Activated CD8-positive, alpha-beta memory T cell treated with anti-CD3 and anti-CD28 coated beads, Interleukin-2, amount 50 U/mL, for 24 hours (primary cell): ENCODE measurements around the gene COPS3.
A peak's percentile ranks its signal among the peaks of the same experiment; 100 is the strongest.

Source experiments
- DNase-seq: peaks from one replicate; pipeline ENCODE4 v3.0.0-alpha.2; 2020; ENCODE audit errors: extremely low read depth

The COPS3 gene

DNA sequence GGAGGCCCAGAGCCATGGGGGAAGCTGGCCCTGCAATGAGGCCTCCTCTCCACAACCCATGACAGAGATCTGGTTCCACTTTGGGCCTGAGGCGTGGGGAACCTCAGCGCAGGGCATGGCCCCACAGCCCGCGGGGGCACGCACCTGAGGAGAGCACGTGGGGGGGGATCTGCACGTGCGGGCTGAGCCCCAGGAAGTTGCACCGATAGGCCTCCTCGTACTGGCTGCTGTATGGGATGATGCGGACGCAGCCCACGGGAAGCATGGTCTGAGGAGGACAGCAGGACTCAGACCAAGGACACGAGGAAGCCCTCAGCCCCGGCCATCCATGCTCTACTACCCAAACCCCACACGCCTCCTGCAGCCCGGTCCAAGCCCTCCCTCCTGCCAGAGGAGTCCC is 64.8 kb downstream of the COPS3 start:
- DNase-seq: no peak

DNA sequence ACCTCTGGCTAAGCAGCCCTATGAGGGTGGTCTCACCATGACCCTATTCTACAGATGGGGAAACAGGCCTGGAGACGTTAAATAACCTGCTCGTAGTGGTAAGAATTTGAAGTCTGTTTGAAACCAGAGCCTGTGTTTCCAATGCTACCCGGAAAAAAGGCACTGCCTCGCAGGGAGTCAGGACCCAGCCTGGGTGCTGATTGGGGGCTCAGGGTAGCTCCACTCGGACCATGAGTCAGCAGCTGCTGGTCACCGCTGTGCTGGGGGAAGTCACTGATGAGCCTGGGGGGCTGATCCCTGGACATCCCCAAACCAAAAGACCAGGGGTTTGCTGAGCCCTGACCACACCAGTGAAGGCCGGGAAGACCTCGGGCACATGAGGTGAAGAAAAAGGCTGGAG is 65.5 kb downstream of the COPS3 start:
- no peak for DNase-seq

DNA sequence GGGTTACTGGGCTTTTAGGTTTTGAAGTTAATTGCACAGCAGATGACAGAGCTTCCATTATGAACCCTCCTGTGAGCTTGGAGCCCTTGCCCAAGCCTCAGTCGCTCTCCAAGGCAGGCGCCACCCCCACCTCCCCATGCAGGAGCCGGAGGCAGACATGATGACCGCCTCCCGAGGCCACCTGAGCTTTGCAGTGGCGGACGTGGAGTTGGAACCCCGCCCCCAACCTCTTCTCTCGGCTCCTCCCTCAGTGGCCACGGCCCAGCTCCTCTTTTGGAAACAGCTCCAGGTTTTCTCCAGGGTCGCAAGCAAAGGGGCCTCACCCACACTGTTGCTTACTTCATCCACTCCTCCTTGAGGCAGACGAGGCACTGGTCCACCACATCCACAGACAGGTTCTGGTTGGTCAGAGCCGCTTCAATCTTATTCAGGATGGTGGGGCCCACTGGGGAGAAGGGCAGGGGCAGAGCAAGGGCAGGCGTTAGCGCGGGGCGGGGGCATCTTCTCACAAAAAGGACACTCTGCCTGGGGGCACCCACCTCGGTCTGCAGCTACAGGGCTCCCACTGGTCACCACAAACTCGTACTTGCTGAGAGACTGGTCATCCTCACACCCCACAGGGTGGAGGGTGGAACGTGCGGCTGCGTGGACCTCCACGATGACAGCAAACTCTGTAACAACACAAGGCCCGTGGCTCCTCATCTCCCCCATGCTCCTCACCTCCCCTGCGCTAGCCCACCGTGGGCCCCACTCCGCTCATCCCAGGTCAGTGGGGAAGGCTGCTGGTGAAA is 66.2 kb downstream of the COPS3 start:
- DNase-seq: no peak

DNA sequence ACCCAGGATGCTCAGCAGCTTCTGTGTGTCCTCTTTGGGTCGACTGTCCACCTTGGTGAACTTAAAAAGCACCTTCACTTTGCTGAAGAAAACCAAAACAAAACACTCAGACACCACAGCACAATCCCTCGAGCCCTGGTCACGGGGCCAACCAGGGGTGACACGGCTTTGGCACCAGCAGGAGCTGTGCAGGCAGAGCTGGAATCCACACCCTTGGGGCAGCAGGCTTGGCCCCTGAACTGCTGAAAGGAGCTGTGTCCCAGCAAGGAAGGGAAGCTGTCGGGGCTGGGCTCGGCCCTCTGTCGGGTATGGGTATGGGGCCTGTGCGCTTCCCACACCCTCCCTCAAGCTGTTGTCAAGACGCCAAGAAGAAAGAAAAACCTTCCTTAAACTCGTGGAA is 67.3 kb downstream of the COPS3 start:
- DNase-seq: no peak

DNA sequence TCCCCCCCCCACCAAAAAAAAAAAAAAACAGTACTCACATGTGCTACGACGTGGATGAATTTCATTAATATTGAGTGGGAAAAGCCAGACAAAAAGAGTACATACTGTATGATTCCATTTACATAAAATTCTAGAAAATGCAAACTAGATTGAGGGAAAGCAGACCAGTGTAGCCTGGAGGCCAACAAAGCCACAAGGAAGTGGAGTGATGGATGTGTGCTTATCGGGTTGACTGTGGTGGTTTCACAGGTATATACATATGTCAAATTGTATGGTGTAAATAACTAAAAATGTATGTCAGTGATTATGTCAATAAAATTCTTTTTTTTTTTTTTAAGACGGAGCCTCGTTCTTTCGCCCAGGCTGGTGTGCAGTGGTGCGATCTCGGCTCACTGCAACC is 73.0 kb downstream of the COPS3 start:
- no peak for DNase-seq

DNA sequence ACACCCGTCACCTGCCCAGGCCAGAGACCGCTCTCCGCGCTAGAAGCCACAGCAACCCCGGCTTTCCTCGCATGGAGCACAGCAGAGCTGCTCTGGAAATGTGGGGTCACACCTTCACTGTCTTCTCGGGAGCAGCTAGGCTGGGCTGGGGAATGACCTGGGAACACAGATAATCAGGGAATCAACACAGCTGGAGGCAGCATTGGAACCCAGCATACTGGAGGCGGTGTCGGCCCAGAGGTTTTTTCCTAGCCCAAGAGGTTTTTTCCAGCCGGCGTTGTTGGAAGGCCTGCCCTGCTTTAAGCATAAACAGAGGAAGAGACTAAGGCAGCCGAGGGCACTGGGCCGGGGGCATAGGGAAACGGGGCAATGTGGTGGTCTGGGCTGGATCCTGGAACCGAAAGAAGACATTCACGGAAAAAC is 74.1 kb downstream of the COPS3 start:
- DNase-seq: no peak

DNA sequence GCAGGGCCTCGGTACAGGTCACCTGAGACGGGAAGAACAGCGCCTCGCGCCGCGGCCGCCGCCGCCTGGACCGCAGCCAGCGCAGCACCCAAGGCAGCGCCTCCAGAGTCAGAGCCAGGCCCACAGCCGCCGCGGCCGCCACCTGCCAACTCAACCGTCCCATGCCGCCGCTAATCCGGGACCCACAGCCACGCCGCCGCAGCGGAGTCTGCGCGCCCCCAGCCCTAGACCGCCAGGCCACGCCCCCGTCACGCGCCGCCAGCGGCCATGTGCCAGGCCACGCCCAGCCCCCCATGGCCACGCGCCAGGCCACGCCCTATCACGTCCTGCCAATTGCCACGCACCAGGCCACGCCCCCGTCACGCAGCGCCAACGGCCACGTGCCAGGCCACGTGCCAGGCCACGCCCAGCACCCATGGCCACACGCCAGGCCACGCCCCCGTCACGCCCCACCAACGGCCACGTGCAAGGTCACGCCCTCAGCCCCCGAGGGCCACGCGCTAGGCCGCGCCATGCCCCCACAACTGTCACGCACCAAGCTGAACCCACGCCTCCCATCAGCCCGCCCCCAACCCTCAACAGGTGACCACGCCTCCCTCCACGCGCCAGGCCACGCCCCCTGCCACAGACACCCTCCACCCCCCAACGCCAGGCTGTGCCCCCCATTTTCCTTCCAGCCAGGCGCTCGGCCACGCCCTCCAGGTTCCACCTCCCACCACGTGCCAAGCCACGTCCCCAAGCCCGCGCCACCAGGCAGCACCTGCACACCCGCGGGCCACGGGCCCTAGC is 74.7 kb downstream of the COPS3 start, which contains the start of gene PLD6:
TSS of gene PLD6 (minus strand) at position 210 of the 789 bp plus-strand sequence. CDS start at position 163, 47 bp downstream.
- DNase-seq: peak; percentile 66

DNA sequence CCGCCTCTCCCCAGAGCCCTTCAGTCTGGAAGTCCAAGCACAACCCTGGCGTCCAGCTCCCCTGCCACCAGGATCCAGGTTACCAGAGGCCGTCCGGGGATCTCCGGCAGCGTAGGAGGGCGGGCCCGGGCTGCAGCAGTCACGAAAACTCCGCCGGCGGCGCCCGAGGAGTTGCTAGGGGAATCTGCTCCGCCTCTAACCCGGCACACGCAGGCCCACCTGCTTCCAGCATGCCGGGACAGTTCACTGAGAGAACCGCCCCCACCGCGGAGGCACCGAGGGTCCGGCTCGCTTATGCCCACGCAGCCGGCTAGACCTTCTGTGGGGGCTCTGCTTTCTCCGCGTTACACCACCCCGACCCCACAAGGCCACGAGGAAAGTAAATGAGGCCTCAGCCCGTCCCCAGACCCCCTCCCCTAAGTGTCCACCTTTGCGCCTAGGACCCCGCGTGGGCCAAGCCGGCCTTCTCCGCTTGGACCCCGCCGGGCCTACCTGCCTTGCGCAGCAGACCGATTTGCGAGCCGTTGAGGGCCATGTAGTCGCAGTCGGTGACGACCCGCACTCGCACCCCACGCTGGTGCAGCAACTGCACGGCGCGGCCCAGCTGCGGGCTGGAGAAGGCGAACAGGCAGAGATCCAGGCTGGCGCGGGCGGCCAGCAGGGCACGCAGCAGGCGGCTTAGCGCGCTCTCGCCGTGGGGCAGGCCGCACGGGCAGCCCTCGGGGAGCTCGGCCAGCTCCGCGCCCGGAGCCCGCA is 75.5 kb downstream of the COPS3 start:
- peak; percentile 20 for DNase-seq

DNA sequence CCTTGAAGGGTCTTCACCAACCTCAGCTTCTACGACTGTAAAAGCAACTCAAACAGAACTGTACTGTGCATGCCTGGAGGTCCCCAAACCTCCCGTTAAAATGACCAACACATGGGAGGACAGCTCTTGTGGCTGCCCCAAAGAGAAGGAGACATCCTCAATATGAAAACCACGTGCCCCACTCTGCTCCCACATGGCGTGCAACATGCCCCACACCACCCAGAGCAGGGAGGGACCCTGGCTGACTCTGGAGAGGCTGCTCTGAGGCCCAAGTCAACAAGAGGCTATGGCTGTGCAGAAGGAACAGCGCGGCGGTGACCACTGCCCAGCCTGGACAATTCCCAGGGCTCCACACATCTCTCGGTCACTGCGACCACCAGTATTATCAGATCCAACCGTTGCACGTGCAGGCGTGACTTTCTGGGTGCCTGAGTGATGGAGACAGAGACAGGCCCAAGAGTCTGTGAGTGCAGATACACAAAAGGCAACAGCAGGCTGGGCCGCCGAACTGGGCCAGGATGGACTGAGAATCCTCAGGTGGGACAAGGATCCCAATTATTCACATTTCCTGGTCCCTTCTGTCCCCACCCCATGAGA is 76.3 kb downstream of the COPS3 start:
- no peak for DNase-seq

DNA sequence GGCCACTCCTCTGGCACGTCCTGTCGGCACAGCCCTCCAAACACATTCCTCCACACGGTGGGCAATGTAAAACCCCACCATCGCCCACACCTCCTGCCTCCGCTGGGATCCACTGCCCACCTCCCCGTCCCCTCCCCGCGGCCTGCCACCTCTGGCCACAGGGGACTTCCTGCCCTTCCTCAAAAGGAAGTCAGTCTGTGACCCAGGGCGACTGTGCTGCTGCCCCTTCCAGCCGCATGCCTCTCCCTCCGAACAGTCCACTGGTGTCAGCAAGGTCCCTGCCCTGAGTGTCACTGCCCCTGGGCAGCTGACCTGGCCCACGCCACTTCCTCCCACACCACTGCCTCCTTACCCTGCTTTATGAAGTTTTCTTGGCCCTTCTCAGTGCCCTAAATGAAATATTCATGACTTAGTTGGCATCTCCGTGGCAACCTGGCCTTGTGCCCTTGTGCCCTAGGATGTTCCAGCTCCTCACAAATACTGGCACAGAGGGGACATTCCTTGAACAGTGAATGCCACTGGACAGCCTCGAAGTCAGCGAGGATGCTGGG is 76.9 kb downstream of the COPS3 start:
- DNase-seq: no peak

DNA sequence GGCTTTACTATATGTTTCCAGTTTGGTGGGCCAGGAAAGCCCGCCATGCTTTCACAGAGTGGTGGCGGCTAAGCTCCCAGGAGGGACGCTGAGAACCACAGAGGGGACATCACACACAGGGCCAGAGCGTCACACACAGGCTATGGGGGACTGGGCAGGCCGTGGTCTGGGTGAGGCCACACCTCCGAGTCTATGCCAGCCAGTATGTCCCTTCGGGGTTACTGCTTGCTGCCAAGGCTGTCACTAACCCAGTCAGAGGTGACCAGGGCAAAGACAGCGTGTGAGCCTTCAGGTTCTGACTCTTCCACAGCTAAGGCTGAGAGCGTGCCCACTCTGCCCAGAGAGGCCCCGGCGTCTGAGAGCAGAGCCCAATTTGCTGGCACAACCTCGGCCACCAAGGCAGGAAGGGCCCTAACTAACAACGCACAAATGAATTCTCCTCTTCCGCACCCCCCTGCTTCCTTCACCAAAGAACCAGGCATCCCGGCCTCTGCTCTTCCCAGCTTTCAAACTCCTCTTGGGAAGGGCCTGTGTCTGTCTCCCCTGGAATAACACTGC is 77.8 kb downstream of the COPS3 start:
- DNase-seq: no peak

DNA sequence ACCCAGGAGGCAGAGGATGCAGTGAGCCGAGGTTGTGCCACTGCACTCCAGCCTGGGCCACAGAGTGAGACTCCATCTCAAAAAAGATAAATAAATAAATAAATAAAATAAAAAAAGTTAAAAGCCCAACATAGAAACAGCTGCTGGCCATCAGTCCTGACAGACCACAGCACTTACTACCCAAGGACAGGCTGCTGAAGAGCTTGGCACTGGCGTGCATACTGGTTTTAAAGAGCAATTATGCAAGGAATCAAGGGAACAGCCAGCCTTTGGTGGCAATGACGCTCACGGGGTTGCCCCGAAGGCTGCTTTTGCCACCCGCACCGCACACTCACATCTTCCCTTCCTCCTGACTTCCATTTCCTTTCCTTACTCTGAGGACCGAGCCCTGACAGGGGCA is 79.1 kb downstream of the COPS3 start:
- no peak for DNase-seq

DNA sequence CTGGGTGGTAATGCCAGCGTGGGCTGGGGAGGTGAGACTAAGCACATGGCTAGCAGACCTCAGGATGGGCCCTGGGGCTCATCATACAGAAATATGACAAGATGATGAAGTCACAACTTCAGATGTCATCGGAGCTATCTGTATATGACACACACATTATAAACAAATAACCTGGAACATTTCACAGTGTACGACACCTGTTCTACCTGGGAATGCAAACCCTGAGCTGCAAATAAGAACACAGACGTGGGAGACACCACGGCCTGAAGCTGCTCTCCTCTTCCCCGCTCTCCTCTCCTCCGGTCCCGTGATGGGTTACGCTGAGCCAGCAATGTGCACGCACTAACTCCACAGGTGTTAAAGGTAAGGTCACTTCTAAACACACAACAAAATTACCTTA is 79.8 kb downstream of the COPS3 start:
- no peak for DNase-seq

DNA sequence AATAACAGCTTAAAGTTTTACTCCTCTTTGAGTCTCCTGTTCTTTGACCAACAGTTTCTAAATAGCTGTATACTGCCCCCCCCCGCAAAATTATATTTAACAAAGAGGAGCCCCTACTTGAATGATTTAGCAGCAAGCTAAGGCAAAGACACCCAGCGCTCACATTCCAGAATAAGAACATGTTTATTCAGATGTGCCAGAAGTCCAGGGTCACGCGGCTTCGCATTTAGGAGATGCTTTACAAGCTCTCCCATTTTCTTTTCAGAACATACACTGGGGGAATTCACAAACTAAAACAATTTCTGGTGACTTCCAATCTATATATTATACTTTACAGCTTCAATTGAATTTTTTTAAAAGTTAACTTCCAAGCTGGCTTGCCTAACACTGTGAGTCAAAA is 80.2 kb downstream of the COPS3 start:
- no peak for DNase-seq

DNA sequence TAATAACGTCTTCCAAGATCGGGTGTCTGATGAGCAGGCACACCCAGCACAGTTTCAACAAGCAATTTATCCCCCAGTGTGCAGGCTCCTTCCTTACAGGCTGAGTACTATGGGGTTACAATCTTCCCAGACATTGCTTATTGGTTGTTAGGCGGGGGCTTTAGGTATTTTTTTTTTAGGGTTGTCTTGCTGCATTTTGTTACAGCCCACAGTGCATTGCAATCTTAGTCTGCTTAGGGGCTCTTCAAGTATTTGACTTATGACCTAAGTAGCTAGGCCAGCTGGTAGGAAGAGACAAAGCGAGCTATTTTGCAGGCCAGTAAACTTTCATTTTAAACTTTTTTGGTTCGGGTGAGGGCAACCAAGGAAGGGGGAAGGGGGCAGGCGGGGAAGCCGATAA is 80.7 kb downstream of the COPS3 start:
- no peak for DNase-seq

DNA sequence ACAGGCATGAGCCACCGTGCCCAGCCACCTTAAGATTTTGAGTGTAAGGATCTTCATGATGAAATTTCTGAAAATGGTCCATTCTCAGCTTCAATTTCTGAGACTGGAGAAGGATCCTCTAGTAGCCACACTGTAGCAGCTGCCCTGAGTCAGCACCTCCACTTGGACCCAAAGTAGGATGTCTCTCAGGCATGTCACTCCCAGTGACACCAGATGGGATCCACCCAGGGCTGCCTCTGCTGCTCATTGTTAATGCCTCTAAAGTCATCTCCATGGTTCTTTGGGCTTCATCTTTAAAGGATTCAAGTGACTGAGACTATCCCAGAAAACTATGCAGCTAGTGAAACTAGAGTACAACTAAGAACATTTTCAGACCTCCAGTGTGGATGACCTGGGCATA is 82.8 kb downstream of the COPS3 start:
- no peak for DNase-seq

DNA sequence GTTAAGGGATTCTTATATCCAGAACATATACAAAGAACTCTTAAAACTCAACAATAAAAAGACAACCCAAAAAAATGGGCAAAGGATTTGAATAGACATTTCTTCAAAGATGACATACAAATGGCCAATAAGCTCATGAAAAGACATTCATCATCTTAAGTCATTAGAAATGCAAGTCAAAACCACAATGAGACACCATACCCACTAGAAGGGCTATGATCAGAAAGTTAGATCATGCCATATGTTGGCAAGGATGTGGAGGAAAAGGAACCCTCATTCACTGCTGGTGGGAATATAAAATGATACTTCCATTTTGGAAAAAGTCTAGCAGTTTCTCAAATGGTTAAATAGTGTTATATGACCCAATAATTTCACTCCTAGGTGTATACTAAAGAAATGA is 84.3 kb downstream of the COPS3 start:
- DNase-seq: no peak
